Right renal cortex interstitium (tissue), 3 donors: Measurements from ENCODE around the gene OR1E1. TPM values are rescaled to one million over a fixed set of nuclear protein-coding genes. Genes with fewer than 3 reads are reported as not detected.

ENCODE experiments used
- polyA plus RNA-seq, 3 donors: library from polyadenylated mRNA; unstranded; fragments of 120-200 nt; gene quantifications; one replicate each; pipeline ENCODE4 v1.2.1, GENCODE V29; 2013; ENCODE audit not compliant: insufficient read length in 3 of 3

OR1E1 gene
- polyA plus RNA-seq, 3 donors, result 0.17 TPM; not detected in 2

Other genes with a start within 250 kb of the OR1E1 start
- gene OR1A2, start 200.9 kb downstream of the OR1E1 start, polyA plus RNA-seq, result not detected
- not detected for gene OR1A1, start 190.7 kb downstream of the OR1E1 start, polyA plus RNA-seq
- under 1 TPM in 2 of 3 donors, not detected in 1; 0.15 to 0.21 TPM for gene OR3A1, start 100.0 kb downstream of the OR1E1 start, polyA plus RNA-seq
- gene OR3A2, start 12.1 kb downstream of the OR1E1 start, polyA plus RNA-seq, result under 1 TPM; 0.24 to 0.54 (median 0.49) TPM
- under 1 TPM in 1 of 3 donors, not detected in 2; 0.06 TPM for gene OR3A3, start 13.0 kb upstream of the OR1E1 start, polyA plus RNA-seq
- gene OR1E2, start 35.4 kb upstream of the OR1E1 start, polyA plus RNA-seq, result not detected
- gene SPATA22, start 73.4 kb upstream of the OR1E1 start, polyA plus RNA-seq, result 1 to 10 TPM in 1 of 3 donors, under 1 TPM in 2; 0.28 to 1.1 (median 0.56) TPM
- gene ASPA, start 77.6 kb upstream of the OR1E1 start, polyA plus RNA-seq, result 10 to 100 TPM; 23.1 to 25.5 (median 24.3) TPM
- gene TRPV3, start 159.4 kb upstream of the OR1E1 start, polyA plus RNA-seq, result under 1 TPM; 0.67 to 0.97 (median 0.91) TPM
- gene TRPV1, start 211.0 kb upstream of the OR1E1 start, polyA plus RNA-seq, result 1 to 10 TPM; 6.5 to 8.1 (median 7.9) TPM
- gene SHPK, start 237.8 kb upstream of the OR1E1 start, polyA plus RNA-seq, result 10 to 100 TPM; 12.1 to 15.7 (median 12.6) TPM
- 10 to 100 TPM; 19.2 to 21.5 (median 19.6) TPM for gene CTNS, start 238.3 kb upstream of the OR1E1 start, polyA plus RNA-seq